CD4-positive, alpha-beta T cell treated with Interleukin-15 for 1 hour (primary cell): ENCODE results near the gene CXCR3.
"Not testable (repeated sequence)": the region's sequence is repeated elsewhere in the genome, so short reads cannot be mapped to it uniquely, and the experiment has no call there.

Source experiments
- DNase-seq: peaks from one replicate; pipeline ENCODE4 v3.0.0-alpha.2; 2020

CXCR3 gene

GRCh38 chrX:71607488-71607887 is 10.8 kb downstream of the CXCR3 start:
- DNase-seq = no peak

GRCh38 chrX:71606536-71607216 is 11.6 kb downstream of the CXCR3 start:
- DNase-seq = peak; percentile 41

- DNase-seq = no peak
These were observed 13.3 kb downstream of the CXCR3 start for GRCh38 chrX:71604796-71605568.

- DNase-seq = no peak
These were observed 14.2 kb downstream of the CXCR3 start for GRCh38 chrX:71604141-71604540.

- DNase-seq = no peak
These were observed 14.7 kb downstream of the CXCR3 start for GRCh38 chrX:71603618-71604017.

- no peak for DNase-seq
These were observed 18.3 kb downstream of the CXCR3 start for GRCh38 chrX:71599965-71600364.

- not testable (repeated sequence) for DNase-seq
These were observed 25.1 kb downstream of the CXCR3 start for GRCh38 chrX:71593210-71593609.

- no peak for DNase-seq
These were observed 31.4 kb downstream of the CXCR3 start for GRCh38 chrX:71586929-71587328.

GRCh38 chrX:71581210-71581609 is 37.1 kb downstream of the CXCR3 start:
- no peak for DNase-seq

- no peak for DNase-seq
These were observed 38.3 kb downstream of the CXCR3 start for GRCh38 chrX:71579990-71580380.

GRCh38 chrX:71579136-71579989 is 38.9 kb downstream of the CXCR3 start:
- no peak for DNase-seq

GRCh38 chrX:71578253-71579135 is 39.8 kb downstream of the CXCR3 start, which contains the start of gene GCNA:
TSS of gene GCNA (plus strand) at chrX:71578437. CDS start at chrX:71580822, 2,385 bp downstream.
- DNase-seq = no peak

GRCh38 chrX:71577682-71578081 is 40.6 kb downstream of the CXCR3 start:
- DNase-seq = no peak

GRCh38 chrX:71573590-71573989 is 44.7 kb downstream of the CXCR3 start:
- DNase-seq = no peak

GRCh38 chrX:71571390-71571789 is 46.9 kb downstream of the CXCR3 start:
- DNase-seq = not testable (repeated sequence)
